HepG2 (cell line): ENCODE measurements around the gene ZNF853. TPM values are rescaled to one million over a fixed set of nuclear protein-coding genes. Genes with fewer than 3 reads are reported as not detected.

ENCODE experiments used
- BCLAF1 ChIP-seq: fragments of 450-650 bp; IDR thresholded peaks from 2 replicates; pipeline ENCODE4 v1.6.1; 2017; ENCODE audit warnings: mild to moderate bottlenecking
- DMAP1 ChIP-seq: IDR thresholded peaks from 2 replicates; pipeline ENCODE4 v1.6.1; 2016
- FOXK2 ChIP-seq: fragments of 450-650 bp; IDR thresholded peaks from 2 replicates; pipeline ENCODE4 v1.6.1; 2016
- HHEX ChIP-seq: IDR thresholded peaks from 2 replicates; pipeline ENCODE4 v1.6.1; 2016; ENCODE audit warnings: control low read depth
- HNF4A ChIP-seq: sonication (generic); formaldehyde crosslinking; IDR thresholded peaks from 2 replicates; pipeline ENCODE4 v1.4.0; 2020; ENCODE audit warnings: missing genetic modification reagents
- KAT8 ChIP-seq: IDR thresholded peaks from 2 replicates; pipeline ENCODE4 v1.6.1; 2016; ENCODE audit warnings: missing genetic modification reagents, missing compliant biosample characterization
- KIAA2018 ChIP-seq: sonication (generic); formaldehyde crosslinking; IDR thresholded peaks from 2 replicates; pipeline ENCODE4 v1.5.0; 2020; ENCODE audit warnings: mild to moderate bottlenecking, missing genetic modification reagents, borderline replicate concordance
- MTA3 ChIP-seq: sonication (generic); formaldehyde crosslinking; IDR thresholded peaks from 2 replicates; pipeline ENCODE4 v1.4.0; 2020; ENCODE audit warnings: missing genetic modification reagents
- NR2C2 ChIP-seq: sonication (generic); formaldehyde crosslinking; IDR thresholded peaks from 2 replicates; pipeline ENCODE4 v1.4.0; 2020; ENCODE audit warnings: missing genetic modification reagents, mild to moderate bottlenecking, moderate library complexity, borderline replicate concordance
- SATB2 ChIP-seq: sonication (generic); formaldehyde crosslinking; IDR thresholded peaks from 2 replicates; pipeline ENCODE4 v1.5.0; 2020; ENCODE audit warnings: missing genetic modification reagents
- SNAPC4 ChIP-seq: sonication (generic); formaldehyde crosslinking; IDR thresholded peaks from 2 replicates; pipeline ENCODE4 v1.4.0; 2020; ENCODE audit warnings: mild to moderate bottlenecking, missing genetic modification reagents
- ZEB1 ChIP-seq: IDR thresholded peaks from 2 replicates; pipeline ENCODE4 v1.6.1; 2012; ENCODE audit warnings: mild to moderate bottlenecking, low read depth, inconsistent platforms; ENCODE audit not compliant: insufficient replicate concordance
- ZNF3 ChIP-seq: IDR thresholded peaks from 2 replicates; pipeline ENCODE4 v1.7.0; 2017; ENCODE audit warnings: inconsistent platforms
- ZSCAN30 ChIP-seq: sonication (generic); formaldehyde crosslinking; IDR thresholded peaks from 2 replicates; pipeline ENCODE4 v1.5.0; 2020; ENCODE audit warnings: mild to moderate bottlenecking, missing genetic modification reagents
- polyA plus RNA-seq, 8 experiments: library from polyadenylated mRNA; depleted of rRNA in 3 of 8; stranded (reverse) in 7 of 8; unstranded in 1 of 8; fragments of >200 nt; fragmentation: Illumina TruSeq in 4 of 8; extraction: Trizol in 4 of 8; gene quantifications; 2 replicates each; pipeline versions ENCODE4 v1.2.1 to v1.2.3, GENCODE V29; 2011 to 2016; ENCODE audit warnings: low read depth in 4 of 8, missing spikeins in 1 of 8, mixed read lengths in 1 of 8; ENCODE audit not compliant: insufficient read depth in 1 of 8
- total RNA-seq, 5 experiments: library from RNA; depleted of rRNA; stranded (reverse); fragments of >200 nt; fragmentation: Illumina TruSeq; extraction: Trizol; gene quantifications; 2 replicates each; pipeline ENCODE4 v1.2.3, GENCODE V29; 2016; ENCODE audit warnings: low read depth in 1 of 5

ZNF853 gene
- total and polyA plus RNA-seq, 2 of the 13 experiments (the other 11 are each of a cell fraction or from before 2014, with no cell fraction given), result 2.1 to 6.2 TPM

DNA sequence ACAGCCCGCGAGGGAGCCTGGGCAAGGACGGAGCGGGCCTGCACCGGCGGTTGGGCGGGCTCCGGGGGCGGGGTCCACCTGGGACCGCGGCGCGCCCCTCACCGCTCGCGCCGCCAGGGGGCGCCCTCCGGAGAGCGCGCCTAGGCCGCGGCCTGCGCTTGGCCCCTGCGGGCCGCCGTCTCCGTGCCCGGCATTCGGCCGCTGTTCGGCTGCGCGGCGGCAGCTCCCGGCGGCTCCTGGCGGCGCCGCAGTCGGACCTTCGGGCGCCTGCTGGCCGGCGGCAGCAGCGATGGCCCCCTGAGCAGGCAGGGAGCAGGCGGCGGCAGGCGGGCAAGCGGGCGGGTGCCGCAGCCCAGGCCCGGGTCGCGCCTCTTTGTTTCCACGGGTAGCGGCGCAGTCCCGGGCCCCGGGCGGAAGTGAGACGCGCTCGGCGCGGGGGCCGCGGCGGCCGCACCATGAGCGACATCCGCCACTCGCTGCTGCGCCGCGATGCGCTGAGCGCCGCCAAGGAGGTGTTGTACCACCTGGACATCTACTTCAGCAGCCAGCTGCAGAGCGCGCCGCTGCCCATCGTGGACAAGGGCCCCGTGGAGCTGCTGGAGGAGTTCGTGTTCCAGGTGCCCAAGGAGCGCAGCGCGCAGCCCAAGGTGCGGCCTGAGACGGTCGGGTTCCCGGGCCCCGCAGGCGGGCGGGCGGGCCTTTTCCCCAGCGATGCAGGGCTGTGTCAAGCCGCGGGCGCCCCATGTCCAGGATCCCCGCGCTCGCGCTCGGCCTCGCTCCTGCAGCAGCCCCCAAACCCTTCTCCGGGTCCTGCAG, 25.4 kb upstream of the ZNF853 start, which contains the start of gene INTS15 (continued):
- TF ChIP-seq ZSCAN30 (CRISPR knock-in tag), result no peak; the same call in 1 of the 2 replicates
- TF ChIP-seq HNF4A (CRISPR knock-in tag), result no peak
- TF ChIP-seq KAT8 (CRISPR knock-in tag), result peak; percentile 27; the same call in 1 of the 2 replicates
- no peak for TF ChIP-seq ZNF3
- TF ChIP-seq HHEX (CRISPR knock-in tag), result no peak
- 0 out of 2 replicates have a peak, but pooled peaks have one; percentile 32 for TF ChIP-seq SATB2 (CRISPR knock-in tag)
- TF ChIP-seq KIAA2018, result 0 out of 2 replicates have a peak, but pooled peaks have one; percentile 28
- no peak for TF ChIP-seq BCLAF1
- no peak for TF ChIP-seq MTA3 (CRISPR knock-in tag)
- TF ChIP-seq ZEB1, result no peak
- no peak for TF ChIP-seq FOXK2
- TF ChIP-seq SNAPC4, result no peak
- TF ChIP-seq DMAP1 (CRISPR knock-in tag), result peak; percentile 53; the same call in 1 of the 2 replicates
- TF ChIP-seq NR2C2, result no peak
